MCF 10A (cell line): ENCODE measurements around the gene FAM89A. TPM values are rescaled to one million over a fixed set of nuclear protein-coding genes. Genes with fewer than 3 reads are reported as not detected.
"Not testable (repeated sequence)": the region's sequence is repeated elsewhere in the genome, so short reads cannot be mapped to it uniquely, and the experiment has no call there.

Experiments
- BruUV-seq: library from RNA; stranded (reverse); fragments of 400-500 nt; replicated peaks from 2 replicates; lab custom pipeline; 2021; lab: Mats Ljungman, UMichigan
- CTCF ChIA-PET: fragments of 300-600 bp; sonication (Branson Sonifier 250); formaldehyde crosslinking; extraction: SDS; loops from one replicate; lab custom pipeline; 2021; ENCODE audit warnings: antibody characterized with exemption, inconsistent platforms; lab: Yijun Ruan, JAX
- POLR2A ChIA-PET: fragments of 300-600, 350-650 bp; sonication (Branson Sonifier 250); formaldehyde crosslinking; extraction: SDS; loops from one replicate; lab custom pipeline; 2020; ENCODE audit warnings: antibody characterized with exemption, inconsistent platforms; lab: Yijun Ruan, JAX
- DNase-seq: peaks from one replicate; pipeline ENCODE4 v3.0.0-alpha.2; 2018; ENCODE audit not compliant: unreplicated experiment
- H3K27ac Mint-ChIP-seq: one replicate; pipeline ENCODE4 v1.8.0; 2022; ENCODE audit warnings: mild to moderate bottlenecking, low read depth, mixed read lengths; ENCODE audit not compliant: unreplicated experiment
- H3K27me3 Mint-ChIP-seq: one replicate; pipeline ENCODE4 v1.8.0; 2022; ENCODE audit warnings: mixed read lengths; ENCODE audit not compliant: insufficient read depth, unreplicated experiment
- H3K36me3 Mint-ChIP-seq: one replicate; pipeline ENCODE4 v1.8.0; 2022; ENCODE audit warnings: mild to moderate bottlenecking, moderate library complexity, mixed read lengths; ENCODE audit not compliant: insufficient read depth, unreplicated experiment
- H3K4me1 Mint-ChIP-seq: one replicate; pipeline ENCODE4 v1.8.0; 2022; ENCODE audit warnings: mixed read lengths; ENCODE audit not compliant: insufficient read depth, unreplicated experiment
- H3K4me3 Mint-ChIP-seq: one replicate; pipeline ENCODE4 v1.8.0; 2022; ENCODE audit warnings: mild to moderate bottlenecking, moderate library complexity, mixed read lengths; ENCODE audit not compliant: unreplicated experiment
- H3K9me3 Mint-ChIP-seq: one replicate; pipeline ENCODE4 v1.8.0; 2022; ENCODE audit warnings: mixed read lengths; ENCODE audit not compliant: unreplicated experiment
- CTCF ChIP-seq: fragments of 200-600 bp; IDR thresholded peaks from one replicate; pipeline ENCODE4 v1.8.0; 2022; ENCODE audit warnings: antibody characterized with exemption, mild to moderate bottlenecking; ENCODE audit not compliant: unreplicated experiment
- intact Hi-C: fragments of 100-400 bp; cut with micrococcal nuclease; formaldehyde crosslinking; loops from 2 replicates; pipeline ENCODE4 v1.14.1; 2022
- total RNA-seq: library from RNA; stranded (reverse); gene quantifications from 2 replicates; pipeline ENCODE4 v1.2.3, GENCODE V29; 2022

FAM89A gene
- total RNA-seq, 1 experiment from 2014 or later: 29.2 TPM

- no TSS peak for BruUV-seq
- intact Hi-C loops: no loop called here
- DNase-seq: no peak
- ChIA-PET CTCF (interaction anchor here (0.6 kb wide), 1 partner anchor 23 kb away, joined by 3 read pairs; no protein-coding TSS in a partner anchor), POLR2A (interaction anchor here (0.5 to 0.6 kb wide), 3 partner anchors 34 to 571 kb away, joined by 3 to 4 read pairs (median 4); partner anchors contain the start of gene SPRTN)
- H3K4me3 Mint-ChIP-seq: no peak overlapping the region
- TF ChIP-seq CTCF: no peak
- no peak overlapping the region for H3K27ac Mint-ChIP-seq
- peaks cover 5% of the 10 kb centered on the region for H3K4me1 Mint-ChIP-seq
- no peaks in the 10 kb centered on the region for H3K9me3 Mint-ChIP-seq
- H3K27me3 Mint-ChIP-seq: peaks cover 52% of the 10 kb centered on the region
- no peaks in the 10 kb centered on the region for H3K36me3 Mint-ChIP-seq
These were observed 6.8 kb upstream of the FAM89A start for GRCh38 chr1:231046730-231047395.

GRCh38 chr1:231045921-231046729 lies 6.1 kb upstream of the FAM89A start:
- H3K4me1 Mint-ChIP-seq, DNase-seq, intact Hi-C loops, H3K4me3 Mint-ChIP-seq, BruUV-seq, H3K27ac Mint-ChIP-seq, H3K9me3 Mint-ChIP-seq, H3K36me3 Mint-ChIP-seq: not testable (repeated sequence)
- H3K27me3 Mint-ChIP-seq: peaks cover 52% of the 10 kb centered on the region
- POLR2A ChIA-PET: interaction anchor here (0.7 kb wide), 1 partner anchor 1234 kb away, joined by 4 read pairs; no protein-coding TSS in a partner anchor
- CTCF ChIA-PET: interaction anchor here (0.6 to 2.5 kb wide), 6 partner anchors 7 to 1714 kb away, joined by 3 to 6 read pairs (median 4); no protein-coding TSS in a partner anchor

- peaks cover 5% of the 10 kb centered on the region for H3K4me1 Mint-ChIP-seq
- CTCF ChIA-PET: interaction anchor here (0.6 to 2.5 kb wide), 6 partner anchors 8 to 1715 kb away, joined by 3 to 6 read pairs (median 4); no protein-coding TSS in a partner anchor
These were observed 5.2 kb upstream of the FAM89A start for GRCh38 chr1:231045286-231045685.

GRCh38 chr1:231044588-231044987 lies 4.5 kb upstream of the FAM89A start:
- Mint-ChIP-seq H3K27me3 (peaks cover 51% of the 10 kb centered on the region), H3K4me3 (no peak overlapping the region), H3K4me1 (peaks cover 4% of the 10 kb centered on the region), H3K36me3 (no peaks in the 10 kb centered on the region), H3K27ac (no peak overlapping the region), H3K9me3 (no peaks in the 10 kb centered on the region)
- DNase-seq: no peak
- no TSS peak for BruUV-seq
- no peak for TF ChIP-seq CTCF
- CTCF ChIA-PET: interaction anchor here (1.0 to 2.5 kb wide), 5 partner anchors 8 to 166 kb away, joined by 3 to 6 read pairs (median 4); no protein-coding TSS in a partner anchor
- POLR2A ChIA-PET: interaction anchor here (0.6 to 2.3 kb wide), 3 partner anchors 8 to 29 kb away, joined by 3 to 6 read pairs (median 3); no protein-coding TSS in a partner anchor
- intact Hi-C loops: no loop called here

More at GRCh38 chr1:231045286-231045685, 5.2 kb upstream of the FAM89A start:
- intact Hi-C loops: no loop called here
- H3K9me3 Mint-ChIP-seq: no peaks in the 10 kb centered on the region
- no TSS peak for BruUV-seq
- peaks cover 52% of the 10 kb centered on the region for H3K27me3 Mint-ChIP-seq
- peak; percentile 33 for DNase-seq
- H3K36me3 Mint-ChIP-seq: no peaks in the 10 kb centered on the region
- TF ChIP-seq CTCF: no peak
- no peak overlapping the region for H3K4me3 Mint-ChIP-seq
- POLR2A ChIA-PET: interaction anchor here (2.3 kb wide), 1 partner anchor 10 kb away, joined by 6 read pairs; no protein-coding TSS in a partner anchor
- H3K27ac Mint-ChIP-seq: no peak overlapping the region
